Lung microvascular endothelial cell (primary cell): ENCODE measurements around the gene PAX4. TPM values are rescaled to one million over a fixed set of nuclear protein-coding genes. Genes with fewer than 3 reads are reported as not detected.
"Not testable (repeated sequence)": the region's sequence is repeated elsewhere in the genome, so short reads cannot be mapped to it uniquely, and the experiment has no call there.

Experiments
- DNase-seq, 2 donors: peaks; one replicate each; pipeline versions ENCODE4 v3.0.0 to v3.0.0-alpha.2; 2010; ENCODE audit warnings: low read depth in 2 of 2
- total RNA-seq: library from RNA; depleted of rRNA; stranded (reverse); fragments of >200 nt; gene quantifications from 2 replicates; pipeline ENCODE4 v1.2.1, GENCODE V29; 2014

The PAX4 gene
- total RNA-seq, 1 donor from 2014 or later, result not detected

DNA sequence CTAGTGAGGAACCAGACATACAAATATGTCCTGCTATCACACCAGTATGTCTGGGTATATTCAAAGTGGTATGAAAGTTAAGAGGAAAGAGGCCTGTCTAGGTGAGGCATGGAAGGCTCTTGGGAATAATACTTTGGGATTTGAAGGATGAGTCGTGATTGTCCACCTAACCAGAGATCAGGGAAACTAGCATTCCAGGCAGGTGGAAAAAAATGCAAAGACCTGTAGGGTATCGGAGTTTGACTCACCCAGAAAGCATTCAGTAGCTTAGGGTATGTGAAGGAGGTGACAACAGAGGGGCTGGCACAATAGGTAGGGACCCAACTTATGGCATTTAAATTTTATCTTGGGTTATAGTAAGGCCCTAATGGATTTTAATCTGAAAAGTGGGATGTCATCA, 31.6 kb downstream of the PAX4 start:
- DNase-seq, result no peak

DNA sequence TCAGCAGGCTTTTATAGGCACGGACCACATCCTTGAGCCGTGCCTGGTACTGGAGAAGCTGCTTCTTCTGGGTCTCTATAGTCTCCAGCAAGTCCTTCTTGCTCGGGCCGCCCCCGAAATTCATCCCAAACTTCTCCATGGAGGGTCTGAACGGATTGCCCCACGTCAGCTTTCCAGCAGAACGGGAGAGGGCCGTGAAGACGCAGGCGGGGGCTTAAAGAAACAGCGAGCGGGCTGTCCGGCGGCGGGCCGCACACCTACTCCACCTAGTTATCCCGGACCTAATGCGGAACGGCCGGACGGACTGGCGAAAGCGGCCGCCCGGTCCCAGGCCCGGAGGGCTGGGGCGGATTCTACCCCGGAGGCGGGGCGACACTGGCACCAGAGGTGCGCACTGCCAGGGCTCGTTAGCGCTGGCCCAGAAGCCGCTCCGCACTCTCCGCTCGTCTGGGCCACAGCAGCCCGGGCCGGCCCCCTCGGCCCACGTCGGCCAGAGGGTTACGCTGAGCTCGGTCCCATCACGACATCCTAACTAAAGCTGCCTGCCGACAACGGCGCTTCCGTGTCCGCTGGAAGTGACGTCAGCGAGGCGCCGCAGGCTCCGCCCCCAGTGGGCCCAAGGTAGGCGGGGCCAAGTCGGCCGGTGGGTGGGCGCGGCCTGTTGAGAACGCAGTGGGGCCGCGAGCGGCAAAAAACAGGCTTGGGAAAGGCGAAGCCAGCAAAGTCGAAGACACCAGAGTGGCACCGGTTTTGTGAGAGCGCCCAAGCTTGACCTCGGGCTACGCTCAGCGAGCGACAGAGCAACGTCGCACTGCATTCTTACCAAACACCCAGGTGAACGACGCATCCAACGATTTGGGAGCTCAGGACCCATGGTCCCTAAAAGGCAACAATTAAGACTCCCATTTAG, 32.6 kb downstream of the PAX4 start, which contains the start of gene GCC1:
Gene GCC1 (minus strand): TSS at position 553 of the 910 bp plus-strand sequence. CDS start 414 bp downstream, at position 139.
- peak; percentile 92 to 94 for DNase-seq

DNA sequence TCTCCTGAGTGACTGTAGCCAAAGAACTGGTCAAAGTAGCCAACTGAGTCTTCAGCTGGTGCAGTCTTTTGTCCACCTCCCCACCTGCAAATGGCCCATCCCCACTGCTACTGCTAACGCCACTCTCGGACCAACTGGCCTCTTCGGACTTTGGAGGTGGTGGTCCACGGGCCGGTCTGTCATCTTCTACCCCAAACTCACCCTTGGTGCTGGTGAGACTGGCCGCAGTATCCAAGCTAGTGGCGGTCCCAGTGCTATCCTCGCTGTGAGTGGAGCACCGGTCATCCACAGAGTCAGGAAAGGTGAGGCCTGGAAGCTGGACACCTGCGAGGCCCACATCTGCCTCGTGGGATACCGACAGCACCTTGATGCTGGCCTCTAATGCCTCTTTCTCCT, 33.3 kb downstream of the PAX4 start:
- DNase-seq, result no peak

DNA sequence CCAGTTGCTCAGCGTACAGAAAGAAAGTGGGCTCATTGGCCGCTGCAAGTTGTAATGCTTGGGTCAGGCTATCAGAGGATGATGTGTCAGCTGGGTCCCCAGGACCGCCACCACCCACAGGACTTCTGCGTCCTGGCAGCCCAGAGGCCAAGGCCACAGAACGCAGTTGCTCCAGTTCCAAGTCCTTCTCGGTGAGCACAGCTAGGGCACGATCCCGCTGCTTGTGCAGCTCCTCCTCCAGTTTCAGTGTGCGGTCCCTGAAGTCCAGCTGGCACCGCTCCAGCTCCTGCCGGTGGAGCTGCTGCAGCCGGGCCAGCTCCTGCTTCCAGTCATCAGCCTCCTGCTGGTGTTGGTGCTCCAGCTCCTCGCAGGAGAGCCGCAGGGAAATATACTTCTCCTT, 35.6 kb downstream of the PAX4 start:
- DNase-seq, result no peak

DNA sequence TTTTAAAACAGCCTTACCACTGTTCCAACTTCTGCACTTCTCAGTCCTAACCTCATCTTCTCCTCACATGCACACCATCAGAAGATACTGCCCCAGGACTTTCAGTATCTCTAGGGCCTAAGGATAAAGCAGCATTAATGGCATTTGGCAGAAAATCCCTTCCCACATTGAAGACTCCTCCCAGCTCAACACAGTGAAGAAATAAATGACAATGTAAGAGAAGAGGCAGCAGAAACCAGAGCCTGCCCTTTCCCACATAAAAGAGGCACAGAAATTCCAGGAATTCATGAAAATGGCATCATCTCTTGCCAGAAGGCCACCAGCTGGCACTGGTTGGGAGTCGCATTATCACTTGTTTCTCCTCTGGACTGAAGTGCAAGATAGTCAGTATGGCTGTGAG, 36.2 kb downstream of the PAX4 start:
- DNase-seq, result no peak

DNA sequence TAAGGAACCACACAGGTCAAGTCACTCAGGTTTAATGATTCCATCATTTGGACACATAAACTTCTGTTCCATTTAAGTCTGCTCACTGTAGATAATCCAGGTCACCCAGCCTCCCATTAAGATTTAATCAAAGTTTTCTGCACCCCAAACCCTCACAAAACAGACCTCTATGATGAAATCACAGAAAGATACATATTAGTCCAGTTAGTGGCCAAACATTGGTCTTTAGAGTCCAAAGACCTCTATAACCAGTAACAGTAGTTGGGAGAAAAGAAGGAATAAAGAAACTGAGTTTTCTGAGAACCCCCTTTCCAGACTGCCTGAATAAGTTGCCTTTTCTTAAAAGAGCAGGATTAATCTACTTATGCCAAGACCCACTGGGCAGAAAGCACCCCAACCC, 37.3 kb downstream of the PAX4 start:
- DNase-seq, result no peak

DNA sequence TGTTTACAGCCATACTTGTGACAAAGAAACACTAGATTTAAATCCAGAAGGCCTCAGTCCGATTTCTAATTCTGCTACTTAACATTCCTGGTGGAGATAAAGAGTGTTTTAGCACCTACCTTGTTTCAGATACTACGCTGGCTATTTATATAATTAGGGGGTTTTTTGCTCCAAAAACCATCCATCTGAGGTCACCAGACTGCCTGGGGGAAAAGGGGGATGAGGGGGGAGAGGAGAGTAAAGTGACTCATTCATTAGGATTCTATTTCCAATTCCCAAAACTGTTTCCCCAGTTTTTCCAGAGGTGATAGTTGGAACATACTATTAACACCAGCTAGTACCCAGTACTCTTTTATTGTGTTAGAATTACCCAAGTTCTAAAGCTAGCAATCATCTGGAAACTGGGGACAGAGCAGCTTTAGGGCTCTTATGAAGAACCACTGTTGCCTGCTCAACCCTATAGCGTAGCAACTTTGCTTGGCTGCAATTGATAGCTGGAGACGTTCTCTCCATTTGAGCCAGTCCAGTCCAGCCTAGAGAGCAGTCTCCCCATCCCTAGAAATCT, 39.1 kb downstream of the PAX4 start:
- DNase-seq, result no peak

DNA sequence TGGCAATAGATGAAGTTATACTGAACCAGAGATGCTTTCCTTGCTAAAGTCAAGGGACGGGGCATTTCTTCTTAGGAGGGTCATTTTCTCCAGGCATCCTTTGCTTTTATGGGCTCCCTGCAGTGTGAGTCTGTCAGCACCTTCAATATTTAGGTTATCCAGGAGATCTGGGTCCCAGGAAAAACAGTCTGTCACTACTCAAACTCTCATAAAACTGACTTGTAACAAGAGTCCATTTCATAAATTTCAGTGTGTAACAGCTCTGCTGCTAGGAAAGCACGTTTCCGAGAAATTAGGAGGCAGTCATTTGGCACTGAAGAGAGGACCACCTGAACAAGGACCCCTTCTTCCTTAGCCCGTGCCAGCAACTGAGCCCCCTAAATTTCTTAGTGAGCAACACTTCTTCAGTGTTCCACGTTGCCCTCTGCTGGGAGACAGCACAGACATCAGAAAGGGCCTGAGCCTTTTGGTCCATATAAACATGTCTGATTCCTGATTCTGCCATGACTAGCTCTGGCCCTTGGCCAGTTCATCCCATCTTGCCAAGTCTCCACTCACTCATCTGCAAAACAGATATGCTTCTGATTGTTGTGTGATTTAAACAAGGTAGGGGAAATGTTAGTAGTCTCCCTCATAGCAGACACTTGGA, 39.8 kb downstream of the PAX4 start:
- DNase-seq, result peak; percentile 39 to 46

DNA sequence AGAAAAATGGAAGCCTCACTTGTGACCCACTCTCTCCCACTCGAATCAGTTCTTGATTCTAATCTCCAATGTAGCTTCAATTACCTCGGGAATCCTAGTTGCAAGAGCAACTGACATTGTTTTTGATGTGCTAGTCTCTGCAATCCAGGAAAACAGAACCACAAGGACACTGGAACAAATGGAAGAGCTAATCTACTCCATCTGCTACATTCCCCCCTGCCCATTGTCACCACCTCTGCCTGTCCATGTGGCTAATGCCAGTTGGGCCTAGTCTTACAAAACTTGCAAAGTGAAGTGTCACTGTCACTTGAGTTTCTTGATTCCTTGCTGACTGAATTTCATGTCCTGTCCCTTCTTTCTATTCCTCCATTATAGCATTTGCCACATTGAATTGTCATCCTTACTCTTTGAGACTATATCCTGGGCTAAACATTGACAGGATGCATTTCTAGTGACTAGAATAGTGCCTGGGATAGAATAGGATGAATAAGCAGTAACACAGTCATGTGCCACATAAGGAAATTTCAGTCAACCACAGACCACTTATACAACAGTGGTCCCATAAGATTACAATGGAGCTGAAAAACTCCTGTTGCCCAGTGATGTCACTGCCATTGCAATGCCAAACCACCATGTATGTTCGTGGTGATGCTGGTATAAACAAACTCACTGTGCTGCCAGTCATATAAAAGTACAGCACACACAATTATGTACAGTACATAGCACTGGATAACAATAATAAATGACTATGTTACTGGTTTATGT, 46.0 kb downstream of the PAX4 start:
- DNase-seq, result no peak

DNA sequence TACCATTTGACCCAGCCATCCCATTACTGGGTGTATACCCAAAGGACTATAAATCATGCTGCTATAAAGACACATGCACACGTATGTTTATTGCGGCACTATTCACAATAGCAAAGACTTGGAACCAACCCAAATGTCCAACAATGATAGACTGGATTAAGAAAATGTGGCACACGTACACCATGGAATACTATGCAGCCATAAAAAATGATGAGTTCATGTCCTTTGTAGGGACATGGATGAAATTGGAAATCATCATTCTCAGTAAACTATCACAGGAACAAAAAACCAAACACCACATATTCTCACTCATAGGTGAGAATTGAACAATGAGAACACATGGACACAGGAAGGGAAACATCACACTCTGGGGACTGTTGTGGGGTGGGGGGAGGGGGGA, 49.9 kb downstream of the PAX4 start:
- DNase-seq, result not testable (repeated sequence)

DNA sequence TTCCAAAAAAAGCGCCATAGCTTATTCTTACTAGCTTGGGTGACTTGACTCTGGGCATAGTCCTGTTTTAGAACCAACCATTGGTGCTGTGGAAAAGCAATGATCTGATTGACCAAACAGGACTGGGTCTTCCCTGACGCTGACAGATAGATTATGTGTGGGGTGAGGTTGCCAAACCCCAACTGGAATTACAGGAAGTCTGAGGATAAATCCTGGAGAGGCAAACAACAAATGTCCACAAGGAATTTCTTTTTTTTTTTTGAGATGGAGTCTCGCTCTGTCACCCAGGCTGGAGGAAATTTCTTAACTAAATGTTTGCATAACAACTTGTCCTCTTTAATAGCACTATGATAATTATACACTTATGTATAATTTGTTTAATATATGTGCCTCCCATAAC, 51.7 kb downstream of the PAX4 start:
- DNase-seq, result no peak

Other genes with a start within 250 kb of the PAX4 start
- 5.4 and 9.9 TPM in 2 replicates for gene ZNF800, start 225.4 kb downstream of the PAX4 start, total RNA-seq
- 13.5 and 22.8 TPM in 2 replicates for gene GCC1, start 32.5 kb downstream of the PAX4 start, total RNA-seq
- 122 and 146 TPM in 2 replicates for gene ARF5, start 29.7 kb downstream of the PAX4 start, total RNA-seq
- 0.60 and 1.1 TPM in 2 replicates for gene FSCN3, start 24.4 kb downstream of the PAX4 start, total RNA-seq
- gene SND1, start 34.1 kb upstream of the PAX4 start, total RNA-seq, result 105 and 150 TPM in 2 replicates